ENCODE measurements around the gene BEGAIN. TPM values are rescaled to one million over a fixed set of nuclear protein-coding genes. Genes with fewer than 3 reads are reported as not detected.
A peak's percentile ranks its signal among the peaks of the same experiment; 100 is the strongest.

BEGAIN gene
- total RNA-seq, 1 donor from 2014 or later = 5.1 TPM

GRCh38 chr14:100618763-100619320 lies 31.6 kb upstream of the BEGAIN start:
- H3K36me3 Mint-ChIP-seq = no peaks in the 10 kb centered on the region

GRCh38 chr14:100618318-100618693 lies 31.1 kb upstream of the BEGAIN start:
- Mint-ChIP-seq H3K4me3 (no peak overlapping the region), H3K27ac (no peak overlapping the region)
- DNase-seq (ENCODE audit: low spot score in 2 of 2, unreplicated experiment in 2 of 2) = no peak

More at GRCh38 chr14:100618763-100619320, 31.6 kb upstream of the BEGAIN start:
- Mint-ChIP-seq H3K9me3 (no peaks in the 10 kb centered on the region), H3K27me3 (ENCODE audit: low read depth) (peaks cover 20% of the 10 kb centered on the region), H3K4me1 (peaks cover 11% of the 10 kb centered on the region), H3K4me3 (no peak overlapping the region), H3K27ac (no peak overlapping the region)
- no peak for DNase-seq (ENCODE audit: low spot score in 2 of 2, unreplicated experiment in 2 of 2)
- TF ChIP-seq CTCF (IDR thresholded peaks at IDR 0.05; ENCODE audit: unreplicated experiment) = no peak

GRCh38 chr14:100617410-100618317 lies 30.4 kb upstream of the BEGAIN start:
- no peaks in the 10 kb centered on the region for H3K36me3 Mint-ChIP-seq
- TF ChIP-seq CTCF (IDR thresholded peaks at IDR 0.05; ENCODE audit: unreplicated experiment) = no peak
- peaks cover 12% of the 10 kb centered on the region for H3K27me3 Mint-ChIP-seq (ENCODE audit: low read depth)
- H3K9me3 Mint-ChIP-seq = no peaks in the 10 kb centered on the region
- no peak overlapping the region for H3K27ac Mint-ChIP-seq
- H3K4me3 Mint-ChIP-seq = no peak overlapping the region
- DNase-seq (ENCODE audit: low spot score in 2 of 2, unreplicated experiment in 2 of 2) = no peak
- peaks cover 11% of the 10 kb centered on the region for H3K4me1 Mint-ChIP-seq

More at GRCh38 chr14:100618318-100618693, 31.1 kb upstream of the BEGAIN start:
- no peaks in the 10 kb centered on the region for H3K36me3 Mint-ChIP-seq
- TF ChIP-seq CTCF (IDR thresholded peaks at IDR 0.05; ENCODE audit: unreplicated experiment) = no peak
- H3K27me3 Mint-ChIP-seq (ENCODE audit: low read depth) = peaks cover 16% of the 10 kb centered on the region
- H3K4me1 Mint-ChIP-seq = peaks cover 11% of the 10 kb centered on the region
- no peaks in the 10 kb centered on the region for H3K9me3 Mint-ChIP-seq

DNA sequence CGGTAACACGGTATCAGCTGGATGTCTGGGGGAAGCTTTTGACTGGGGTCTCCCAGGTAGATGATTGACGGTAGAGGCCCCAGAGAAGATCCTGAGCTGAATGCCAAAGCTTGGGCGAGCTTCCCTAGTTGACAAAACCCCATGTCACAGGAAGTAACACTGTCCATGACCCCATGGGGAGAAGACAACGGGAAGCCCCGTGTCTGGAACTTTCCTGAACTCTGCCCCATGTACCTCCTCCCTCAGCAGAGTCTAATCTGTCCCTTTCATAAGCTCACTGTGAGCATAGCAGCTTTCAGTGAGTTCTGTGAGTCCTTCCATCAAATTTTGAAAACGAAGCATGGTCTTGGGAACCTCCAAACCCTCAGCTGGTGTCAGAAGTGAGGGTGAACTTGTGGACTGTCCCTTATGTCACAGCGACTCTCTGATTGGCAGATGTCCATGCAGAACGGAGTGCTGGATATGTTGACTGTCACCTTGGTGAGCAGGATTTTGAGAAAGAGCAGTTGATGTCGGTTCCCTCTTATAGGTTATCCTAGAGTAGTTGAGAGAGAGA lies 29.7 kb upstream of the BEGAIN start:
- peaks cover 12% of the 10 kb centered on the region for H3K27me3 Mint-ChIP-seq (ENCODE audit: low read depth)
- no peak for TF ChIP-seq CTCF (IDR thresholded peaks at IDR 0.05; ENCODE audit: unreplicated experiment)
- no peak overlapping the region for H3K27ac Mint-ChIP-seq
- H3K4me1 Mint-ChIP-seq = peaks cover 8% of the 10 kb centered on the region
- H3K4me3 Mint-ChIP-seq = no peak overlapping the region
- no peaks in the 10 kb centered on the region for H3K36me3 Mint-ChIP-seq
- no peak for DNase-seq (ENCODE audit: low spot score in 2 of 2, unreplicated experiment in 2 of 2)
- H3K9me3 Mint-ChIP-seq = no peaks in the 10 kb centered on the region

- peaks cover 8% of the 10 kb centered on the region for H3K4me1 Mint-ChIP-seq
- no peak overlapping the region for H3K4me3 Mint-ChIP-seq
- peaks cover 12% of the 10 kb centered on the region for H3K27me3 Mint-ChIP-seq (ENCODE audit: low read depth)
- H3K36me3 Mint-ChIP-seq = no peaks in the 10 kb centered on the region
- DNase-seq (ENCODE audit: low spot score in 2 of 2, unreplicated experiment in 2 of 2) = peak in 1 of 2 experiments; percentile 17
- TF ChIP-seq CTCF (IDR thresholded peaks at IDR 0.05; ENCODE audit: unreplicated experiment) = no peak
- no peaks in the 10 kb centered on the region for H3K9me3 Mint-ChIP-seq
- no peak overlapping the region for H3K27ac Mint-ChIP-seq
Measured at GRCh38 chr14:100615736-100616695, 28.8 kb upstream of the BEGAIN start.
